CD4-positive, alpha-beta T cell treated with Interferon gamma for 1 hour (primary cell): ENCODE data around the gene SPRY2.
"Not testable (repeated sequence)": the region's sequence is repeated elsewhere in the genome, so short reads cannot be mapped to it uniquely, and the experiment has no call there.

ENCODE experiments used
- DNase-seq: peaks from one replicate; pipeline ENCODE4 v3.0.0-alpha.2; 2020

SPRY2 gene

GRCh38 chr13:80348314-80348713 is 7.4 kb upstream of the SPRY2 start:
- no peak for DNase-seq

- DNase-seq: no peak
Observed at GRCh38 chr13:80345771-80346510, 5.0 kb upstream of the SPRY2 start.

DNA sequence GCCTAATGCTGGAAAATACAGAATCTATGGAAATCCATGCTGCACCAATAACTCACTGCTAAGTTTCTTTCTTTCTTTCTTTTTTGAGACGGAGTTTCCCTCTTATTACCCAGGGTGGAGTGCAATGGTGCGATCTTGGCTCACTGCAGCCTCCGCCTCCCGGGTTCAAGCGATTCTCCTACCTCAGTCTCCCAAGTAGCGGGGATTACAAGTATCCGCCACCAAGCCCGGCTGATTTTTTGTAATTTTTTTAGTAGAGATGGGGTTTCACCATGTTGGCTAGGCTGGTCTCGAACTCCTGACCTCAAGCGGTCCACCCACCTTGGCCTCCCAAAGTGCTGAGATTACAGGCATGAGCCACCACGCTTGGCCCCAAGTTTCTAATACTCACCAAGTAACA is 3.1 kb upstream of the SPRY2 start:
- DNase-seq: not testable (repeated sequence)

GRCh38 chr13:80342471-80343371 is 1.8 kb upstream of the SPRY2 start:
- DNase-seq: peak; percentile 56

DNA sequence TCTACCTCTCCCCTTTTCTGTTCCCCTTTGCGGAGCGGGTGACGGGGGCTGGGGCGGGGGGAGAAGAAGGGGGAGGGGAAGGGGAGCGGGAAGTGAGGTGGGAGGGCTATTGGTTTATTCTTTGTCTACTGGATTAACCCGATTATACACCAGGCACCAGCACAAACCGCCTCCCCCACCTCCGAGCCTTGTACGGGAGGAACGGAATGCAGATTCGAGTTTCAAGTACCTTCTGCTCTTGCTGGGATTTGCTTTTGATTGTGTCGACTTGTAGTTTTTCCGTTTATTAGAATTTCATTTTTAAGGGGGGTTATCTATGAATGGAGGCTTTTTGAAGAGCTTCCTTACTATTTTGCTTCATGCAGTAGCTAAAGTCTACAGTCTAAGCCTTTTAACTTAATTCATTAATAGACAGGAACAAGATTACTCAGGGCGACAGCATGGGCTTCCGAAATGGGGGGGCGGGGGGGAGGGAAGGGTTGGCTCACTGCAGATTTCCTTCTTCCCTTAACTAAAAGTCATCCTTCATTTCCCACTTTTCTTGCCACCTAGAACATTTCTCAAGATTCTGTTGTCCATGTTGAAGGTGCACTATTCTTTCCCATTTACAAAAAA is 937 bp upstream of the SPRY2 start:
- DNase-seq: no peak

GRCh38 chr13:80340651-80341100 is 250 bp downstream of the SPRY2 start:
- no peak for DNase-seq

GRCh38 chr13:80339912-80340650 is 845 bp downstream of the SPRY2 start:
- peak; percentile 27 for DNase-seq

- DNase-seq: no peak
Observed at GRCh38 chr13:80339563-80339911, 1.4 kb downstream of the SPRY2 start.

DNA sequence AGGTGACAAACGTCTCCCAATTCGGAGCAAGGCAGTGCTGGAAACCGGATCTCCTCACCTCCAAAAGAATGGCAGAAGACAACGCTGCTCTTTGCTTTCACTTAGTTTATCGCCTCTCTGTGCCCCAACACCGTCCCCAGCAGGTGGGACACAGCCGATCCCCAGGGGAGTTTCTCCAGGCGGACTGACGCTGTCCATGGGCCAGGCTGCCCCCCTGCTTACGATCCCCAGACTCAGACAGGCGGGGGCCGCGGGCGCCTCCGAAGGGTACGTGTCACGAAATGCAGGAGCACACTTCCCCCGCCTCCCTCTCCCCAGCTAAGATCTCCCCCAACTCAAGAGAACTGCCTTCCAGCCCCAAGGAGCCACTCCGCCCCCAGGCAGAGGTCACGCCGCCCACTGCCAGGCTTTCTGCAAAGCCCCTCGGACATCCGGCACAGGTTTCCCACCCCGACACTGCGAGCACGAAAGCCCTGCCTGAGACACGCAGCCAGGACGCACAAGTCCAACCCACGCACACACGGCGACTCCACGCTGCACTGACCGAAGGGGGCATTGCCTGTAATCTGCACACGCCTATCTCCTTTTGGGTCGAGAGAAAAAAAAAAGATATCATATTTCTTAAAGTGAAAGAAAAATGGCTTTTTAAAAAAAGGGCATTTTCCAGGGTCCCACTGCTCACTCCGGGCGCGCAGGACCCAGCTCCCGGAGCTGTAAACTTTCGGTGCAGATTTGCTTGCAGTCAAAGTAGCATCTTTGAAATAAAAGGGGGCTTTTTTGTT is 2.0 kb downstream of the SPRY2 start:
- peak; percentile 28 for DNase-seq

DNA sequence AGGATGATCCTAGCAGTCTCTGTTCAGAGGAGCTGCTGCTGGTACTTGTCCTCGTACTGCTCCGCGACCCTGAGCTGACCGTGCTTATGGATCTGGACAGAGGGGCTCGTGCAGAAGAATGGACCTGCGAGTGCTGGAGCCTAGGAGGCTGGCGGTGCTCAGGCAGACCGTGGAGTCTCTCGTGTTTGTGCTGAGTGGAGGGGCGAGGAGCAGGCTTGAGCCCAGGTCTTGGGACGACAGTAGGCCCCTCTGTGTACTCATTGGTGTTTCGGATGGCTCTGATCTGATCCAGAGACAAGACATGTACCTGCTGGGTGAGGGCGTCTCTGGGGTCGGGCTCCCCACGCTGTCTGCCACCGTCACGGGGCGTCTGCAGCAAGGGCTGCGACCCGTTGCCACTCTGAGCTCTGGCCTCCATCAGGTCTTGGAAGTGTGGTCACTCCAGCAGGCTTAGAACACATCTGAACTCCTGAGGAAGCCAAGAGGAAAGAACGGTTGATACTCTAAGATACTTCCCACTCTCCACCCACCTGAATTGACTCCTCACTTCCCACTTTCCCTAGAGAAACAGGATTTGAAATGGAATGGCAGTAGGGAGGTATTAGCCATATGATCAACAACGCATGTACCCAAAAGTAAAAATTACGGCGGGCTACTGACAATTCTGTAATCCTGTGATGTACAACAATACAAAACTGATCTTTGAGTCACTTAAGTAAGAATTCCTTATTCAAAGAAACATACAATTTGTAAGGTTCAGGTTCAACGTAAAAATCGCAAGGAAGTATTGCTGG is 3.4 kb downstream of the SPRY2 start:
- DNase-seq: no peak

DNA sequence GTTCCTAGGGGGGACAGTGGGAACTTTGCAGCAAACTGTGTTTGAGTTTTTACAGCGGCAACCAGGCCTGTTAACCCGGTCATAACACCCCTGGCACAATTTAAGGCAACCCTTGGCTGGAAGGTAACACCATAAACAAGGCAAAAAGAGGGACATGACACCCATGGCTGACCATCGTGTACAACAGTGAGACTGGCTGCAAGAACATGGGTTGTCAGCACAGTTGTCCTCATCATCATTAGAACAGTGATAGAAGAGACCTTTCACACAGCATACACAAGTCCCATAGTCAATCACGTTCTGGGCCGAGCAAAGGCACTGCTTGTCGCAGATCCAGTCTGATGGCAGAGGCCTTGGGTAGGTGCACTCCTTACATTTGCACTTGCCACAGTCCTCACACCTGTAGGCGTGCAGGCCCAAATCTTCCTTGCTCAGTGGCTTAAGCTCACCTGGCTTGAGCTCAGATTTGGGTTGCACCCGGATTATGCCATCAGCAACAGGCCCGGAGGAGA is 4.1 kb downstream of the SPRY2 start:
- DNase-seq: no peak

GRCh38 chr13:80336370-80336769 is 4.6 kb downstream of the SPRY2 start:
- DNase-seq: no peak

DNA sequence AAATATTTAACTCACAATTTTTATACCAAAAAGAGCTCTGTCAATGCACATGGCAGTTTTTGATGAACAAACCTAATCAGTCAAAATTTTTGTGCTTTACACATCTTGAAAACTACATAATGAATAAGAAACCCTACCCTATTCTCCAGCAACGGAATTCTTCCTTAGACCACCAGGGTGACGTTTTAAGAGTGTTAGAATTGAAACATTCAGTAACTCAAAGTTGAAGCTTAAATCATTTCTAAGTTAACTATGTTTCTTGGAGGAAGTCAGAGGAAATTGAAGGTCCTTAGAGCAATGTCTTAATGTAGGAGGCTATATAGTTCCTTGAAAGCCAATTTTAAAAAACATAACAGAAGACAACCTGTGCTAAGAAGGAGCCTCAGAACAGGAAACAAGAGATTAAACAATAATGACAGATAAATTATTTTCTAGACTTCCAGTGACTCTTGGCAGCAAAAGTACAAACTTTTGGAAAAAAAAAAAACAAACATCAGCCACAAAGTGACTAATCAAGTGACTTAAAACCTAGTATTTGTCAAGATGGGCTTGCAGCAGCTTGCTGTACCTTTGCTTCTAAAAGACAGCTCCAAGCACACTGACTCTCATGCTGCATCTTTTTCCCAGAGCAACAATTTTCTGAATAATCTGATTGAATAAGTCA is 6.2 kb downstream of the SPRY2 start:
- DNase-seq: no peak

GRCh38 chr13:80331984-80332383 is 8.9 kb downstream of the SPRY2 start:
- DNase-seq: no peak

GRCh38 chr13:80329250-80329649 is 11.7 kb downstream of the SPRY2 start:
- no peak for DNase-seq

- no peak for DNase-seq
Observed at GRCh38 chr13:80319004-80319403, 21.9 kb downstream of the SPRY2 start.

DNA sequence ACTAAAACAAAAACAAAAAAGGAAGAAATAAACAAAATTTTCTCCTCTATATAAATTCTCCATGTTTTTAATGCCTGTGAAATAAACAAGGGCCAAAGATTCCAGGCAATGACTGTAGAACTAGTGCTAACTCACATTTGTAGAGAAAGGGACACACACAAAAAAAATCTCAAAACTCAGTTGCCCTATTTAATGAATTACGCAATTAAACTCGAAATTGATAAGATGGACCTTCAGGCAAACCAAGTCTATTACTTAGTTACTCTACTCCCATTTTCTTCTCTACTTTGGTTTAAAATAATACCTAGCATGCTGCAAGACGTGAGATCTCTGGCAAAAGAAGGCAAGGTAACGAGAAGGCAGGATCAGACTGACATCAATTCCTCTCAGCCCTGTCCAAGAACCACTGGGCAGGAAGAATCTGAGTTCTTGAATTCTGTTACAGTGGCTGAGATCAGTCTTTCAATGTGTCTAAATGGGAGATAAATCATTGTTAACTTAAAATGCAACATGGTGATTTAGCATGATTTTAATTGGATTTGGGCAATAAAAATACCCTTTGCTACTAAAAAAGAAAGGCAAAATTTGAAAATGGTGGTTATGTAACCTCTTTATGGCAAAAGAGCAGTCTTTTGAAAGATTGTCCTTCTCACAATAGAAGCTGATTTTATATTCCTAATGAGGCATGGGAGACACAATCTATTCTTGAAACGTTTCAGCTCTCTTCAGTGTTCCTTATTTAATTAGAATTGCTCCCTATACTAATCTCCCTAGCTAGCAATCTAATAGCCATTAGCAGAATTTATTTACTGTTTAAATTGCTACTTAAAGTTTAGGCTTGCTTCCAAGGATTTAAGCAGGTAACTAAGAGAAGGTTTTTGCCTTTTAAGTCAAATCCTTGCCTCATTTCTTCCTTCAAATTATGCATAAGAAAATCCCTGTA is 25.9 kb downstream of the SPRY2 start:
- no peak for DNase-seq

DNA sequence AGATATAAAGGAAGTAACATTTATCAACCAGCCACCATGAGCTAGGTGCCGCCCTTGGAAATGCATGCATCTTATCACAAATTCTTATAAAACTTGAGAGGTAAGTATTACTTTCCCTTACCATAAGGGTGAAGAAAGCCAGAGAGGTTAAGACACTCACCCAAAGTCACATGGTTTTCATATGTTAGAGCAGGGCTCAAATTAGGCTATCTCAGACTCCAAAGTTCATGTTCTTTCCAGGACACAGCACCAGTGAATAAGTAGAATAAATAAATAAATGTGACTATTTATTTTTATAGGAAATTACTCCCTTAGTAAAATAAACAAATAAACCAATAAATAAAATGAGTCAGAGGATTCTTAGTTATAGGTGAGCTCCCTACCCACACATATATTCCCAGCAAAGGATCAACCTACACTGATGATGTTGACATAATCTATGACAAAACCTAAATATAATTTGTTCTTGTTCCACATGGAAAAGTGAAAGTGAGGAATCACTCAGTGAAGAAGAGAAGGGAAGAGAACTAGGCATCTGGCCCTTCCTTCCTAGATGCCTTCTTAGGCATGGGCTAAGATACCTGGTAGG is 27.2 kb downstream of the SPRY2 start:
- DNase-seq: no peak

DNA sequence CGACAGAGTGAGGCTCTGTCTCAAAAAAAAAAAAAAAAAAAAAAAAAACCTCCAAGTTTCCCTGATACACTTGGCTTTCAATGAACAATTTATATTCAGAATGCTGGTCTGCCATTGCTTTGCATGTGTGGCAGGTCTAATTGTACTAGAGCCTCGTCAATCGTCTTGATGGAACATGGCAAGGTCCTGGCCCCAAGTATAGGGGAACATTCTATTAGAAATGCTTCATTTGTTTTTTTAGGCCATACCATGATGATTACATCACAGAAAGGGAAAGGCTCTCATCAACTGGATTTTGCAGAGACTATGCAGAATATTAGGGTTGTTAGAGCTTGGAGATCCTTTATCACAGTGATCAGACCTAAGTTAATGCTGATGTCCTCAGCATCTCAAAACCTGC is 28.0 kb downstream of the SPRY2 start:
- DNase-seq: no peak
